ENCODE data around the gene CAMK2A.

Gene CAMK2A

DNA sequence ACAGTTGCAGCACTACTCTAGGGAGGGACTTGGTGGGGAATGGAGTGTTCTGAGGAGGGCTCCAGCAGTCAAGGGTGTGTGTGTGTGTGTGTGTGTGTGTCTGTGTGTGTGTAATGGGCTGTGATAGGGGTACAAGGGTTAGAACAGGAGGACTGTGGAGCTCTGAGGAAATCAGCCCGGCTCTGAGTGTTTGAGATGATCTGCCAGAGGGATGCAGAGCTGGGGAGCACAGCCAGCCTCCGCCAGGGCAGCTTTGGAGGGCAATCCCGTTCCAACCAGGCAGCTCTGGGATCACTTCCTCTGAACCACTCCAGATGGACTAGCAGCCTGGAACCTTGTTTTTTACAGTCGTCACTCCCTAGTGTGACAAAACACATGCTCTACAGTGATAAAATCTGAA lies 102.7 kb downstream of the CAMK2A start:
- TF ChIP-seq, protein P1, sequence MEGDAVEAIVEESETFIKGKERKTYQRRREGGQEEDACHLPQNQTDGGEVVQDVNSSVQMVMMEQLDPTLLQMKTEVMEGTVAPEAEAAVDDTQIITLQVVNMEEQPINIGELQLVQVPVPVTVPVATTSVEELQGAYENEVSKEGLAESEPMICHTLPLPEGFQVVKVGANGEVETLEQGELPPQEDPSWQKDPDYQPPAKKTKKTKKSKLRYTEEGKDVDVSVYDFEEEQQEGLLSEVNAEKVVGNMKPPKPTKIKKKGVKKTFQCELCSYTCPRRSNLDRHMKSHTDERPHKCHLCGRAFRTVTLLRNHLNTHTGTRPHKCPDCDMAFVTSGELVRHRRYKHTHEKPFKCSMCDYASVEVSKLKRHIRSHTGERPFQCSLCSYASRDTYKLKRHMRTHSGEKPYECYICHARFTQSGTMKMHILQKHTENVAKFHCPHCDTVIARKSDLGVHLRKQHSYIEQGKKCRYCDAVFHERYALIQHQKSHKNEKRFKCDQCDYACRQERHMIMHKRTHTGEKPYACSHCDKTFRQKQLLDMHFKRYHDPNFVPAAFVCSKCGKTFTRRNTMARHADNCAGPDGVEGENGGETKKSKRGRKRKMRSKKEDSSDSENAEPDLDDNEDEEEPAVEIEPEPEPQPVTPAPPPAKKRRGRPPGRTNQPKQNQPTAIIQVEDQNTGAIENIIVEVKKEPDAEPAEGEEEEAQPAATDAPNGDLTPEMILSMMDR (IDR thresholded peaks at IDR 0.05; ENCODE audit: low read length, missing control alignments), result no peak
- no peak overlapping the region for H3K4me3 ChIP-seq (replicated peaks; ENCODE audit: low read depth, low read length)
- DNase-seq (ENCODE audit: low read depth), result no peak

DNA sequence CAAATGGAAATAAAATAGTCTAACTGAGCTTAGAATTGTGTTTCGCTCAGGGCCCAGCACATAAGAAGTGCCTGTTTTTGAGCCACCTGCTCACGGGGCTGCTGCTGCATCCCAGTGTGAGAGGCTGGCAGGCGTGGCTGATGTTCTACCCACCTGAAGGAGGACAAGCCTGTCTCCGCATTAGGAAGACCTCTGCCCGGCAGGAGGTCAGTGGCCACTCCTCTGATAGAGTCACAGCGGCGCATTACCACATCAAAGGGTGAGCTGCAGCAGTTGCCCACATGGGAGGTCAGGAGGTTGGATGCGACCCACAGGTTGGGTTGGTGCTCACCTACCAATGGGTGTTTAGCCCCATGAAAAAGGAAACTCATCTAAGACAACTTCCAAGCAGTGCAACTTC lies 103.4 kb downstream of the CAMK2A start:
- no peak overlapping the region for H3K4me3 ChIP-seq (replicated peaks; ENCODE audit: low read depth, low read length)
- TF ChIP-seq, protein P1 (IDR thresholded peaks at IDR 0.05; ENCODE audit: low read length, missing control alignments), result no peak
- DNase-seq (ENCODE audit: low read depth), result no peak

DNA sequence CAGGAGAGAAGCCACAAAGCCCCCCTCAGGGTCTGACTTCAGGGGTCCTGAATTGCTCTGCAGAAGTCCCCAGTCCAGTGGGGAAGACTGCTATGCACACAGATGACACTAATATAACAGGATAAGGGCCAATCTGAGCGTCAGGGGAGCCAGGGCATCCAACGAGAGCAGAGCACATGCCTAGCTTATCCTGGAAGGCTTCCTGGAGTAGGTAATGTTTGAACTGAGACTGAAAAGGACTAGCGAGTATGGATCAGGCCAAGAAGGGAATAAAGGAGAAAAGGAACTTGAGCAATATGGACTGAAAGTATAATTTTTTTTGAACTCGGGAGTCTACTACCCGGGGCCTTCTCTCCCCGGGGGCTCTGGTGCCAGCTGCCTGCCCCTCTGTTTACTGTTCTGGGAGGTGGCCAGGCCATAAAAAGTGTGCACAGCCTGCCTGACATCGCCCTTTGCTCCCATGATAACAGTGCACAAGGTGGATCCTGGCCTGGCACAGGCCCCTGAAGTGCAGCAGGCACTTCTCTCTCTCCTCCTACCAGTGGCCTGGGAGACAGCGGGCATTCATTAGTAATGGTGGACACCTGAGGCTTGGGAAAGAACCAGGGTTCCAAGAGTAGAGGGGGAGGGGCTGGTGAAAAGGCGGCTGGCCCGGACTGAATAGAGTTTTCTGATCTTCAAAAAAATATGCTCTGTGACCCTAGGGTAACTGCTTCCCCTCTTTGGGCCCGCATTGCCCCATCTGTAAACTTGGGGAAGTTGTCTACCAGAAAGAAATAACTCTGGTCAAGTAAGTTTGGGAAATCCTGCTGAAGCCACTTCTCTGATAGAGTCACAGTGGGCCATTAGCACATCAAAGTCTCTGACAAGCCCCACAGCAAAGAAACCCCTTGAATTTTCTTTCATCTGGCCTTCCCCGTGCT lies 104.3 kb downstream of the CAMK2A start:
- no peak for DNase-seq (ENCODE audit: low read depth)
- TF ChIP-seq, protein P1 (IDR thresholded peaks at IDR 0.05; ENCODE audit: low read length, missing control alignments), result no peak
- no peak overlapping the region for H3K4me3 ChIP-seq (replicated peaks; ENCODE audit: low read depth, low read length)

DNA sequence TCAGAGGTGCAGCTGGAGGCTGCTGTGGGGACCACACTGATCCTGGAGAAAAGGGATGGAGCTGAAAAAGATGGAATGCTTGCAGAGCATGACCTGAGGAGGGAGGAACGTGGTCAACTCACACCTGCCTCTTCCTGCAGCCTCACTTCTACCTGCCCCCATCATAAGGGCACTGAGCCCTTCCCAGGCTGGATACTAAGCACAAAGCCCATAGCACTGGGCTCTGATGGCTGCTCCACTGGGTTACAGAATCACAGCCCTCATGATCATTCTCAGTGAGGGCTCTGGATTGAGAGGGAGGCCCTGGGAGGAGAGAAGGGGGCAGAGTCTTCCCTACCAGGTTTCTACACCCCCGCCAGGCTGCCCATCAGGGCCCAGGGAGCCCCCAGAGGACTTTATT lies 105.6 kb downstream of the CAMK2A start:
- TF ChIP-seq, protein P1 (IDR thresholded peaks at IDR 0.05; ENCODE audit: low read length, missing control alignments), result no peak
- no peak overlapping the region for H3K4me3 ChIP-seq (replicated peaks; ENCODE audit: low read depth, low read length)
- DNase-seq (ENCODE audit: low read depth), result no peak

DNA sequence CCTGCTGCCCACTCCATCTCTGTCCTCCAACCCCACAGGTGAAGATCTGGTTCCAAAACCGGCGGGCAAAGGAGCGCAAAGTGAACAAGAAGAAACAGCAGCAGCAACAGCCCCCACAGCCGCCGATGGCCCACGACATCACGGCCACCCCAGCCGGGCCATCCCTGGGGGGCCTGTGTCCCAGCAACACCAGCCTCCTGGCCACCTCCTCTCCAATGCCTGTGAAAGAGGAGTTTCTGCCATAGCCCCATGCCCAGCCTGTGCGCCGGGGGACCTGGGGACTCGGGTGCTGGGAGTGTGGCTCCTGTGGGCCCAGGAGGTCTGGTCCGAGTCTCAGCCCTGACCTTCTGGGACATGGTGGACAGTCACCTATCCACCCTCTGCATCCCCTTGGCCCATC lies 106.1 kb downstream of the CAMK2A start:
- no peak for DNase-seq (ENCODE audit: low read depth)
- TF ChIP-seq, protein P1 (IDR thresholded peaks at IDR 0.05; ENCODE audit: low read length, missing control alignments), result no peak
- no peak overlapping the region for H3K4me3 ChIP-seq (replicated peaks; ENCODE audit: low read depth, low read length)

DNA sequence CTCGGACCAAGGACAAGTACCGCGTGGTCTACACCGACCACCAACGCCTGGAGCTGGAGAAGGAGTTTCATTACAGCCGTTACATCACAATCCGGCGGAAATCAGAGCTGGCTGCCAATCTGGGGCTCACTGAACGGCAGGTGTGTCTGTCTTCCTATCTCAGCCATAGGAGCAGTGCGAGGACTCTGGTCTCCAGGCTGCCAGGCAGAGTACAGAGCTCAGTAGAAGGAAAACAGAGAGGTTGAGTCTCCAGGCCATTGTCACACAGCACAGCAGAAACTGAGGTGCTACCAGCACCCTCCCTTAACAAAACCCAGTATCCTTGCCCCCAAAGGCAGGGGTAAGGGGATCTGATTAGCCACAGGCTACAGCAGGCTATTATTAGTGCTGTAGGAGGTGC lies 106.8 kb downstream of the CAMK2A start:
- H3K4me3 ChIP-seq (replicated peaks; ENCODE audit: low read depth, low read length), result no peak overlapping the region
- no peak for DNase-seq (ENCODE audit: low read depth)
- TF ChIP-seq, protein P1 (IDR thresholded peaks at IDR 0.05; ENCODE audit: low read length, missing control alignments), result no peak
